ENCODE results near the gene DUSP10. TPM values are rescaled to one million over a fixed set of nuclear protein-coding genes. Genes with fewer than 3 reads are reported as not detected.

Gene DUSP10
- polyA plus RNA-seq, 3 donors = 10.4 to 41.1 (median 12.7) TPM

GRCh38 chr1:221740369-221740992 is 1.4 kb downstream of the DUSP10 start:
- peak in 1 of 3 donors; percentile 35 for DNase-seq

GRCh38 chr1:221739677-221740025 is 2.2 kb downstream of the DUSP10 start:
- intact Hi-C loops (cut with micrococcal nuclease) = loop anchor here (5.0 kb wide), 2 partner anchors 37 to 42 kb away; no protein-coding TSS in a partner anchor
- H3K36me3 Mint-ChIP-seq = peaks cover 38 to 43% of the 10 kb centered on the region in 2 donors
- H3K4me3 Mint-ChIP-seq = peak overlapping the region in 1 of 2 donors; percentile 39
- Histone ChIP-seq H3K79me2 (ENCODE audit: insufficient read depth, low read length) (peaks cover 70% of the 10 kb centered on the region), H3K9ac (ENCODE audit: insufficient read depth, low read length, poor library complexity, severe bottlenecking) (no peak overlapping the region), H4K20me1 (ENCODE audit: insufficient read depth, low read length) (peaks cover 54% of the 10 kb centered on the region), H3K4me1 (ENCODE audit: control insufficient read depth in 1 of 2, insufficient read depth in 2 of 2, low read length in 2 of 2) (peaks cover 50 to 68% of the 10 kb centered on the region in 2 donors), H3K9me3 (replicated peaks in 1 of 2; ENCODE audit: control insufficient read depth in 1 of 2, insufficient read depth in 1 of 2, low read length in 2 of 2) (no peaks in the 10 kb centered on the region), H3K27me3 (ENCODE audit: control insufficient read depth in 2 of 2, insufficient read depth in 2 of 2, low read length in 2 of 2) (no peaks in the 10 kb centered on the region), H3K4me3 (replicated peaks in 1 of 3; ENCODE audit: low read depth in 2 of 3, low read length in 3 of 3) (peak overlapping the region in 1 of 3 experiments; percentile 99), H3K36me3 (replicated peaks in 1 of 2; ENCODE audit: control insufficient read depth in 1 of 2, insufficient read depth in 2 of 2, low read length in 2 of 2) (peaks cover 27 to 37% of the 10 kb centered on the region in 2 donors), H3K4me2 (replicated peaks; ENCODE audit: extremely low read depth, low read length, poor library complexity, severe bottlenecking) (peak overlapping the region; percentile 81), H3K27ac (ENCODE audit: low read depth in 1 of 2, low read length in 2 of 2) (peak overlapping the region in 1 of 2 donors; percentile 97), H2AFZ (ENCODE audit: insufficient read depth, low read depth, low read length, poor library complexity, severe bottlenecking) (no peak overlapping the region)
- H3K9me3 Mint-ChIP-seq = peaks cover 0 to 4% (median 0%) of the 10 kb centered on the region in 7 donors
- no peaks in the 10 kb centered on the region for H3K27me3 Mint-ChIP-seq (ENCODE audit: low read depth in 3 of 3)
- H3K27ac Mint-ChIP-seq = peak overlapping the region in 3 of 7 donors; percentile 41 to 81 (median 42)
- H3K4me1 Mint-ChIP-seq = peaks cover 15% of the 10 kb centered on the region
- DNase-seq = no peak
- 96% methylated on average over 4 of the region's 6 CpGs for WGBS (ENCODE audit: insufficient coverage)
- no peak for TF ChIP-seq CTCF (IDR thresholded peaks at IDR 0.05)

More at GRCh38 chr1:221740369-221740992, 1.4 kb downstream of the DUSP10 start:
- Histone ChIP-seq H3K27me3 (ENCODE audit: control insufficient read depth in 2 of 2, insufficient read depth in 2 of 2, low read length in 2 of 2) (no peaks in the 10 kb centered on the region), H3K27ac (ENCODE audit: low read depth in 1 of 2, low read length in 2 of 2) (peak overlapping the region; percentile 97 to 98), H3K4me2 (replicated peaks; ENCODE audit: extremely low read depth, low read length, poor library complexity, severe bottlenecking) (peak overlapping the region; percentile 81), H2AFZ (ENCODE audit: insufficient read depth, low read depth, low read length, poor library complexity, severe bottlenecking) (peak overlapping the region; percentile 55), H3K36me3 (replicated peaks in 1 of 2; ENCODE audit: control insufficient read depth in 1 of 2, insufficient read depth in 2 of 2, low read length in 2 of 2) (peaks cover 27 to 37% of the 10 kb centered on the region in 2 donors), H3K9ac (ENCODE audit: insufficient read depth, low read length, poor library complexity, severe bottlenecking) (peak overlapping the region; percentile 81), H3K9me3 (replicated peaks in 1 of 2; ENCODE audit: control insufficient read depth in 1 of 2, insufficient read depth in 1 of 2, low read length in 2 of 2) (no peaks in the 10 kb centered on the region), H3K4me1 (ENCODE audit: control insufficient read depth in 1 of 2, insufficient read depth in 2 of 2, low read length in 2 of 2) (peaks cover 44 to 60% of the 10 kb centered on the region in 2 donors), H3K4me3 (replicated peaks in 1 of 3; ENCODE audit: low read depth in 2 of 3, low read length in 3 of 3) (peak overlapping the region; percentile 94 to 99 (median 95)), H4K20me1 (ENCODE audit: insufficient read depth, low read length) (peaks cover 47% of the 10 kb centered on the region), H3K79me2 (ENCODE audit: insufficient read depth, low read length) (peaks cover 63% of the 10 kb centered on the region)
- 6% methylated on average over 10 of the region's 11 CpGs for WGBS (ENCODE audit: insufficient coverage)
- intact Hi-C loops (cut with micrococcal nuclease) = loop anchor here in 1 of 2 donors (5.0 kb wide), 1 partner anchor 43 kb away; no protein-coding TSS in a partner anchor
- peaks cover 36 to 43% of the 10 kb centered on the region in 2 donors for H3K36me3 Mint-ChIP-seq
- H3K27ac Mint-ChIP-seq = no peak overlapping the region
- peaks cover 10% of the 10 kb centered on the region for H3K4me1 Mint-ChIP-seq
- TF ChIP-seq CTCF (IDR thresholded peaks at IDR 0.05) = no peak
- no peak overlapping the region for H3K4me3 Mint-ChIP-seq
- H3K27me3 Mint-ChIP-seq (ENCODE audit: low read depth in 3 of 3) = no peaks in the 10 kb centered on the region
- peaks cover 0 to 4% (median 0%) of the 10 kb centered on the region in 7 donors for H3K9me3 Mint-ChIP-seq
